T-helper 2 cell treated with Interferon-gamma antibody and Interleukin-4, amounts not matched to agents 100 ng/mL and 5 ng/mL, for 36 hours (primary cell): ENCODE results near the gene TRIM41. TPM values are rescaled to one million over a fixed set of nuclear protein-coding genes. Genes with fewer than 3 reads are reported as not detected.
"Not testable (repeated sequence)": the region's sequence is repeated elsewhere in the genome, so short reads cannot be mapped to it uniquely, and the experiment has no call there.

Experiments used
- intact Hi-C: fragments of 100-400 bp; cut with micrococcal nuclease; formaldehyde crosslinking; loops from one replicate; pipeline ENCODE4 v1.15.1; 2023
- total RNA-seq: library from RNA; stranded (reverse); gene quantifications from 2 replicates; pipeline ENCODE4 v1.2.3, GENCODE V29; 2022

The TRIM41 gene
- 34.6 and 38.5 TPM in 2 replicates for total RNA-seq

DNA sequence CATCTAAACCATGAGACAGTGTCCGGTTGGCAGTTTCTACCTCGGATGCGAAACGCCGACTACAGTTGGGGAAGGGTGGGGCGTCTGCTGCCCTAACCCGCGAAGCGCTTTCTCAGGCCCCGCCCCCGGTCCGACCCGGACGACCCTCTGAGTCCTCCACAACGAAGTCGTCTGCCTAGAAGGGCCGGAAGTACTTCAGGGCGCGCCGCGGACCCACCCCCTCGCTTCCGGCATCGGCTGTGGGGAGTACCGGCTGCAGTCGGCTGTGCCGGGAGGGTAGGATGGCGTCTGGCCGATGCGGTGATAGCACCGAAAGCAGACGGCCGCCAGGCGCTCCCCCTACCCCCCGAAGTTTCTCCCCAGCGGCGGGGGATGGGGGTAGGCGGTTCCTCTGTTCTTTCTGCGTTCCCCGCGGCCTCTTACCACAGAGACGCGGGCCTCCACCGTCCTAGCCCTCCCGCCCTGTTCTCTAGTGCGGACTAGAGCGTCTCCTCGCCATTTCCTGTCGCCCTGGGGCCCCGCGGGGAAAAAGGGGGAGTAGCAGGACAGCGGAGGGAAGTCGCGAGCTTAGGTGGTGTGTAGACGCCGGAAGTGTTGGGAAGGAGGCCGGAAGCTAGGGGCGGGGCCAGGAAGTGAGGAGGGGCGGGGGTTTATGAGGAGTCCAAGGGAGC, at the start of gene TRIM41:
TRIM41 (plus strand) TSS at position 224 of the 671 bp plus-strand sequence. CDS start 719 bp downstream, outside the sequence.
- intact Hi-C loops: loop anchor here (1.0 to 2.0 kb wide), 7 partner anchors 16 to 420 kb away; partner anchors contain the start of genes MGAT1, RACK1, TRIM52 and ZFP62

DNA sequence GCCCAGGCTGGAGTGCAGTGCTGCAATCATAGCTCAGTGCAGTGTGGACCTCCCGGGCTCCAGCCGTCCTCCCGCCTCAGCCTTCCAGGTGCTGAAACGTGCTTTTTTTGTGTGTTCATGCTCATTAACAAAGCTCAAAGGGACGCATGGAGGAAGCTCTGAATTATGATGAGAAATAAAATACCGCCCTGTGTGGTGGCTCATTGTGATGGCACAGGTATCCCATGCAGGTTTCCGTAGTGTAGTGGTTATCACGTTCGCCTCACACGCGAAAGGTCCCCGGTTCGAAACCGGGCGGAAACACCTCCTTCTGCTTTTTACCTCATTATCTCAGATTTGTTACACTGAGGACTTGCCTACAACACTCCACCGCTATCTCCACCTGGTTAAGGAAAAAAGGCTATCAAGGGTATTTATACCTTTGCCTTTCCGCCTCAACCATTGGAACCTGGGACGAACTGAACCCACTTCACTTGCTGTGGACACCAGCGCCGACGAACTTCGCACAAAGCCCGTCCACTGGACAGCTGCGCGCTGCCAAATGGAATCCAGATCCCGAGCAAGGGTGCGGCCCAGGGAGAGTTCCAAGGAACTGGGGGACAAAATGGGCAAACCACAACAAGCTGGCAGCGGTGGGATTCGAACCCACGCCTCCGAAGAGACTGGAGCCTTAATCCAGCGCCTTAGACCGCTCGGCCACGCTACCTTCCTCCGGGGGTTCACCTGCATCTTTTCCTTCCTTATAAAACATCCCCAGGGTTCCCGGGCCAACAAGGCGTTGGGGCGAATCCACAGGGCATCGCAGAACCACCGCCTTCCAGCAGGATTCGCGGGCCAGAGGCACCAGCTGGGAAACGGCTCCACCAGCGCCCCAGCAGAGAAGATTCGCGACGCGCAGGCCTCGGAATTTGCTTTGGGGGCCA, 49.4 kb upstream of the TRIM41 start:
- intact Hi-C loops: loop anchor here (1.0 to 2.0 kb wide), 4 partner anchors 11 to 44 kb away; no protein-coding TSS in a partner anchor

DNA sequence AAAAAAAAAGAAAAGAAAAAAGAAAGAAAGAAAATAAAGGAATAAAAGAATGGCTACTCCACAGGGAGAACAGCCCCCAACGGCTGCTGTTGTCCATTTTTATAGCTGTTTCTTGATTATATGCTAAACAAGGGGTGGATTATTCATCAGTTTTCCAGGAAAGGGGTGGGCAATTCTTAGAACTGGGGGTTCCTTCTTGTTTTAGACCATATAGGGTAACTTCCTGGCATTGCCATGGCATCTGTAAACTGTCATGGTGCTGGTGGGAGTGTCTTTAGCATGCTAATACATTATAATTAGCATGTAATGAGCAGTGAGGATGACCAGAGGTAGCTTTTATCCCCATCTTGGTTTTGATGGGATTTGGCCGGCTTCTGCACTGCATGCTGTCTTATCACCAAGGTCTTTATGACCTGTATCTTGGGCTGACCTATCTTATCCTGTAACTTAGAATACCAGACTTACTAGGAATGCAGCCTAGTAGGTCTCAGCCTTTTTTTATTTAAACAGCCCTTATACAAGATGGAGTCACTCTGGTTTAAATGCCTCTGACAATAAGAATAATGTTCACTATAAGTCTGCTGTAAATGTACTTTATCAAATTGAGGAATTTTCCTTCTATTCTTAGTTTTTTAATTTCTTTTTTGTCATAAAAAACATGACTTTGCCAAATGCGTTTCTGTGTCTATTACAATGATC, 46.7 kb upstream of the TRIM41 start:
- intact Hi-C loops: no loop called here

DNA sequence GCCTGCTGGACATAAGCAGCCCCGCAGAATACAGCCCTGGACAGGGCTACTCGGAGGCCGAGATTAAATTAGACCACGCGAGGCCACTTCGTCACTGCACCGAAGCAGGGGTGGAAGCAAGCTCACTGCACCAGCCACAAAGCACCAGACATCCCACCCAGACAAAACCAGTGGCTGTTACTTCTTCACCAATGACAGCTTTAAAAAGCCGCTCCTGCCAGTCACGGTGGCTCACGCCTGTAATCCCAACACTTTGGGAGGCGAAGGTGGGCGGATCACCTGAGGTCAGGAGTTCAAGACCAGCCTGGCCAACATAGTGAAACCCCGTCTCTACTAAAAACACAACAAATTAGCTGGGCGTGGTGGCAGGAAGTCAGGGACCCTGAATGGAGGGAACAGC, 45.5 kb upstream of the TRIM41 start:
- intact Hi-C loops: not testable (repeated sequence)

DNA sequence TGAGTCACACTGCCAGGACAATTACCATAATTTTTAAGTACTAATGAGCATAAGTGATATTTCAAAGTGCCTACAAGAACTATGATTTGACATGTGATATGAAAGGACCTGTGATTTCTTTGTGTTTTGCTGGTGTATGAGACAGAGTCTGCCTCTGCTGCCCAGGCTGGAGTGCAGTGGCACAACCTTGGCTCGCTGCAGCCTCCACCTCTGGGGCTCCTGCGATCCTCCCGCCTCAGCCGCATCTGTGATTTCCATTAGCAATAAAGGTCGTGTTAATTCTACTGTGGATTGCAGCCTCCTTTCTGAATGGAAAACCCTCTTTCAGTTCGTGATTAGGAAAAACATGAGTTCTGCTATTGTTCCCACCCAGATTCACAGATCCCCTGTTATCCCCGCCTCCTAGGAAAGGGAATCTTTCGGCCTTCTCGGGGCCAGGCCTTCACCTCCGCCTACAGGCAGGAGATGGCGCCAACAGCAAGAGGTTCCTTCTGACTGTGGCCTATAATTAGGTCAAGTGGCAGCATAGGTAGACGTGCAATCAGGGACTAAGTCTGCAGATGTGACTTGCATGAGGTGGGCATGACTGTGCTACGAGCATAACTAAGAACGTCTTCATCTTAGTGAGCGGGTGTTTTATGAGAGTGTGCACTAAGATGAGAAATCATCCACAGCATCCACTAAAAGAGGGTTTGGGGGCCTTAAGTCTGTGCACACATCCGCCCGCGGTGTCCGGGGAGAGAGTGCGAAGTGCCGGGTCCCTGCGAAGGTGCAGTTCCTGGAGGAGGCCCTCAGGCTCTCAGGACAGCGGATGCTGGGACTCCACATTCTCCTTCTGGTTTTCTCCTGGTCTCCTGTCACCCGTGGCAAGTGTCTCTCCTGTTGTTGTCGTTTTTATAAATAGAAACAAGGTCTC, 41.2 kb upstream of the TRIM41 start:
- intact Hi-C loops: loop anchor here (1.0 to 10.0 kb wide), 2 partner anchors 23 to 377 kb away; partner anchors contain the start of gene MGAT1

DNA sequence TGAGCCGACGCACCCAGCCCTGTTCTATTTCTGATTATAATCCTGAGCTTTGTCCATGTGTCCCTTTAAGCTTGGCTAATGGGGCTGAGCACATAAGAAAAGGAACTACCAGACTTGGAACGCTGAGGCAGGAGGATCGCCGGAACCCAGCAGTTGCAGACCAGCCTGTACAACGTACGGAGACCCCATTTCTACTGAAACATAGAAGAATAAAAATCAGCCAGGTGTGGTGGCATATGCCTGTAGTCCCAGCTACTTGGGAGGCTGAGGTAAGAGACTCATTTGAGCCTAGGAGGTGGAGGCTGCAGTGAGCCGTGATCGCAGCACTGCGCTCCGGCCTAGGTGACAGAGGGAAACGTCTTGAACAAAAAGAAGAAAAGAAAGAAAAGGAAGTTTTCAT, 40.4 kb upstream of the TRIM41 start:
- intact Hi-C loops: loop anchor here (1.0 to 10.0 kb wide), 2 partner anchors 23 to 378 kb away; partner anchors contain the start of gene MGAT1

DNA sequence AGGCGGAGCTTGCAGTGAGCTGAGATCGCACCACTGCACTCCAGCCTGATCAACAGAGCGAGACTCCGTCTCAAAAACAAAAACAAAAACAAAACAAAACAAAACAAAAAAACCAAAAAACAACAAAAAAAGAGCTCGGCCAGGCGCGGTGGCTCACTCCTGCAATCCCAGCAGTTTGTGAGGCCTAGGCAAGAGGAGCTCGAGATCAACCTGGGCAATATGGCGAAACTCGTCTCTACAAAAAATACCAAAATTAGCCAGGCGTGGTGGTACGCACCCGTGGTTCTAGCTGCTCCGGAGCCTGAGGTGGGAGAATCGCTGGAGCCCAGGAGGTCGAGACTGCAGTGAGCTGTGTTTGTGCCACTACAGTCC, 38.2 kb upstream of the TRIM41 start:
- intact Hi-C loops: loop anchor here (1.0 to 10.0 kb wide), 2 partner anchors 12 to 380 kb away; partner anchors contain the start of gene MGAT1

DNA sequence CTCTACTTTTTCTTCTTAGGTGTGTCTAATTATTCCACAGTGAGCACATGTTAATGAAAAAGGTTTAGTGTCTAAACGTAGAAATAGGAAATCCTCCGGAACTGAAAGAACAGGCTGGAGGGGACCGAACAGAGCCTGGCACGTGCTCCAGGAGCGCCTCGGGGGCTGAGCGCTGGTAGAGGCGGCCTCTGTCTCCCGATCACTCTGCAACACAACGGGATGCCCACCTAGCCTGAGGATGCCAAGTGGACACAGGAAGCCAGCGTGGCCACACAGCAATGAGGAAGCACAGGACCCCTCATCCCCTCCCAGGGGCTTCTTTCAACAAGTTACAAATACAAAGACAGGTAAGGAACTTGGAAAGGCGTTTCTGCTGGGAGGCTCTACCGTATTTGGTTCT, 37.5 kb upstream of the TRIM41 start:
- intact Hi-C loops: loop anchor here (10.0 kb wide), 1 partner anchor 381 kb away; the partner anchor contains the start of gene MGAT1

DNA sequence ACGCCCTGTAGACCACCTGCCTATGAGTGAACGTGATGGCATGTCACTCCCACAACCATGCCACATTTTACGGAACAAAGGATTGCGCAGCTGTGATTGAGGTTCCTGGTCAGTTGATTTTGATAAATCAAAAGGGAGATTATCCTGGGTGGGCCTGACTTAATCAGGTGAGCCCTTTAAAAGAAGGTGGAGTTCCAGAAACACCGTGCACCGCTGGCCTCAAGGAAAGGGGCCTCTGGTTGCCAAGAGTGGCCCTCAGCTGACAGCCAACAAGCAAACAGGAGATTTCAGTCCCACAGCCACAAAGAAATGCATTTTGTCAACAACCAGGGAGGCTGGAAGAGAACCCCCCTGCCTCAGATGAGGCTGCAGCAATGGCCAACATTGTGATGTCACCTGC, 37.1 kb upstream of the TRIM41 start:
- intact Hi-C loops: loop anchor here (10.0 kb wide), 1 partner anchor 381 kb away; the partner anchor contains the start of gene MGAT1

DNA sequence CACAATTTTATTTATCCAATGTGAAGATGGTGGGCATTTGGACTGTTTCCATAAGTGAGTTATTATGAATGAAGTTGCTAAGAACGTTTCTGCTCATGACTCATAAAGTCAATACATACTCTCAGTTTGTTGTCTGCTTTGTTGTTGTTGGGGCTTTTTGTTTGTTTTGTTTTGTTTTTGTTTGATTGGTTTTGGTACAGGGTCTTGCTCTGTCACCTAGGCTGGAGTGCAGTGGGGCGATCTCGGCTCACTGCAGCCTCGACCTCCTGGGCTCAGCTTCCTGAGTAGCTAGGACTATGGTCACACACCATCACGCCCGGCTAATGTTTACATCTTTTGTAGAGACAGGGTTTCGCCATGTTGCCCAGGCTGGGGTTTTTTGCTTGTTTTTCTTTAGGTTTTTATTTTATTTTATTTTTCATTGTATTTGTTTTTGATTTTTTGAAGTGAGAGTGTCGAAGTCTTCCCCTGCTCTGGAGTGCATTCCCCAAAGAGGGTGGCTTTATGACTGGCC, 36.0 kb upstream of the TRIM41 start:
- intact Hi-C loops: loop anchor here (10.0 kb wide), 1 partner anchor 382 kb away; the partner anchor contains the start of gene MGAT1

DNA sequence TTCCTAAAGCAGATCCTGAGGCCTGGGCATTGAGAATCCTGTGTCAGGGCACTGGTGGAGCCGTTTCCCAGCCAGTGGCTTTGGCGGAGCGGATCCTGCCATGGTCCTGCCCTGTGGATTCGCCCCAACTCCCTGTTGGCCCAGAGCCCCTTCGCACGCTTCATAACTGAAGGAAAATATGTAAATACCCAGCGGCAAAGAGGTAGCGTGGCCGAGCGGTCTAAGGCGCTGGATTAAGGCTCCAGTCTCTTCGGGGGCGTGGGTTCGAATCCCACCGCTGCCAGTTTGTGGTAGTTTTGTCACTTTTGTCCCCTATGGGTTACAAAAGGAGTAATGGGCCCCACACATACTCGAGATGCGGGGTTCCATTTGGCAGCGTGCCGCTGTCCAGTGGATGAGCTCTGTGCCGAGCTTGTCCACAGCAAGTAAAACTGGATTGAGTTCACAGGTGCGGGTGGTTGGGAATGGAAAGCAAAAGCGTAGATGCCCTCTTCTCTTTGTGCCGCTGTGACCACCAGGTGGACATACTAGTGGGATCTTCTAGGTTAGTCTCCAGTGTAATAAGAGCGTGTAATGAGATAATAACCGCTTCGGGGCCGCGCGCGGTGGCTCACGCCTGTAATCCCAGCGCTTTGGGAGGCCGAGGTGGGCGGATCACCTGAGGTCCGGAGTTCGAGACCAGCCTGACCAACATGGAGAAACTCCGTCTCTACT, 35.4 kb upstream of the TRIM41 start:
- intact Hi-C loops: loop anchor here (2.0 to 10.0 kb wide), 3 partner anchors 15 to 383 kb away; partner anchors contain the start of genes MGAT1 and ZFP62

DNA sequence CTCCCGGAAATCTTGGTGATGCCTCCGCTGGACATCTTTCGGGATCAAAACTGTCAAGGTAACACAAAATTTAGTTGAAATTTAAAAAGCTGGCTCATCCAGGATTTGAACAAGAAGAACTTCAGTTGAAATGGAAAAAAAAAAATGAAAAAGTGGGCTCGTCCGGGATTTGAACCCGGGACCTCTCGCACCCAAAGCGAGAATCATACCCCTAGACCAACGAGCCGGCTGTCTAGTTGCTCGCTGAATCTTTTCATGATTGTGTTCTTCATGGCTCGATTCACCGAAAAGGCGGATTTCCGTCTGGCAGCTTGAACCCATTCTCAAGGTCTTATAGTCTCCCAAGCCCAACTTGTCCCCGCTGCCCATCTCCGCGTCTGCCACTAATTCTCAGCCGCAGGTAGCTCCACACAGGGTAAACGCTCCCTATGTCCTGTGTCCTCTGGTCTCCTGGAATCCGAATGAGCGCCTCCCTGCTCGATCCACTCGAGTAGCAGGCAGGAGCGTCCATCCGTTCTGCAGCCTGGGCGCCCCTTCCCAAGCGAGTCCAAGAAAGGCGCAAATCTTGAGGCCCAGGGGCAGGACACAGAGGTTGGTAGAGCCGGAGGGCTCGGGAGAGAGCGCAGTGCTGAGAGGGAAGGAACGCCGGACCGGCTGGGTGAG, 34.2 kb upstream of the TRIM41 start:
- intact Hi-C loops: loop anchor here (2.0 to 10.0 kb wide), 3 partner anchors 16 to 384 kb away; partner anchors contain the start of genes MGAT1 and ZFP62

DNA sequence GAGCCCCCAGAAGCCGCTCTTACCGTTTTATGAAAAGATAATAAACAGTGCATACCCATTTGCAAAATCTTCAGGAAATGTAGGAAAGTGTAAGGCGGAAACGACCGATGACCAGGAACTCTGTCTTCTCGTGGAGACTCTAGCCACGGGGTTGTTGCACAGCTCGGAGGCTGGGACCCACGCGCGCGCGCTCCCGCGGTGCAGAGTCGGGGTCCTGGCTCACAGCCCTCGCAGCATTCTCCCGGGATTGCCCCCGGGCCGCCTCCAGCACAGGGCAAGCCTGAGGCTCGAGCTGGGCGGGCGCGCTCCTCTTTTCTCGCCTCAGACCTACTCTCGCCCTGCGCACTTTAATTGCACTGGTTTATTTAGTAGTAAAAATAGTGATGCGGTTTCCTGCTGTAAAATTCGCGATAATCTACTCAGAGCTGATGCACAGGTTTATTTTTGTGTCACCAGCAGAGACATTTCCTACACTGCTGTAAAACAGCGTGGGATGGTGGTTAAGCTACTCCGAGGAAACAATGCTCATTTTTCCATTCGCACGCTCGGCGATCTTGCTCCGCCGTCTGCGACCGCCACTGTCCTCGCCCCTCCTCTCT, 33.6 kb upstream of the TRIM41 start:
- intact Hi-C loops: loop anchor here (2.0 to 10.0 kb wide), 3 partner anchors 17 to 385 kb away; partner anchors contain the start of genes MGAT1 and ZFP62

DNA sequence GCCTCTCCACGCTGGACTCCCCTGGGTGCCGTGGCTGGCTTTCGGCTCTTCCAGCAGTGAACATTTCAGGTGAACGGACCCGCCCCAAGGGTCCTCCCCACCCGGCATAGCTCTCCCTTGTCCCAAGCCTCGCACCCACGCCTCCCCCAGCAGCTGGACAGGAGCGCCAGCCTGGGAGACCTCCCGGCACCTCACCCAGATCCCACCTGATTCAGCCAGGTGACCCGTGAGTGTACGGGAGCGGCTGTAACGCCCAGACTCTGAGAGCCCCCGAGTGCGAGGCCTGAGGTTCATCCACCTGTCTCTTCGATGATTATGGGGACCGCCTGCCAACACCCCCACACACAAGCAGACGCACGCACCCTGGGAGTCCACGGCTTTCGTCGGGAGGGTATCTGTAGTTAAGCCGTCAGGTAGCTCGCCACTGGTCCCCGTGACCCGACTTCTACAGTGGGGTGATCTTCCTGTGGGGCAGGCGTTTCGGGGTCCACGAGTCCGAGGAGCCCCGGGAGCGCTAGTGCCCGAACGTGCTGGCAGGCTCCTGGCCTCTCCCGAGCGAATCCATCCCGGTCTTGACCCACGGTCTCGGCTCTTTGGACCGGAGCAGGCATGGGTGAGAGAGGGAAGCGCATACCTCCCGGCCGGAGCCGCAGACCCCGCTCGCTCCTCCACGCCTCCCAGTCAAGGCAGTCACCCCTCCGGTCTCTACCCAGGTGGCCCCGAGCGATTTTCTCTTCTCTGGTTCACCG, 32.9 kb upstream of the TRIM41 start:
- intact Hi-C loops: loop anchor here (2.0 to 10.0 kb wide), 4 partner anchors 17 to 385 kb away; partner anchors contain the start of genes MGAT1 and ZFP62

DNA sequence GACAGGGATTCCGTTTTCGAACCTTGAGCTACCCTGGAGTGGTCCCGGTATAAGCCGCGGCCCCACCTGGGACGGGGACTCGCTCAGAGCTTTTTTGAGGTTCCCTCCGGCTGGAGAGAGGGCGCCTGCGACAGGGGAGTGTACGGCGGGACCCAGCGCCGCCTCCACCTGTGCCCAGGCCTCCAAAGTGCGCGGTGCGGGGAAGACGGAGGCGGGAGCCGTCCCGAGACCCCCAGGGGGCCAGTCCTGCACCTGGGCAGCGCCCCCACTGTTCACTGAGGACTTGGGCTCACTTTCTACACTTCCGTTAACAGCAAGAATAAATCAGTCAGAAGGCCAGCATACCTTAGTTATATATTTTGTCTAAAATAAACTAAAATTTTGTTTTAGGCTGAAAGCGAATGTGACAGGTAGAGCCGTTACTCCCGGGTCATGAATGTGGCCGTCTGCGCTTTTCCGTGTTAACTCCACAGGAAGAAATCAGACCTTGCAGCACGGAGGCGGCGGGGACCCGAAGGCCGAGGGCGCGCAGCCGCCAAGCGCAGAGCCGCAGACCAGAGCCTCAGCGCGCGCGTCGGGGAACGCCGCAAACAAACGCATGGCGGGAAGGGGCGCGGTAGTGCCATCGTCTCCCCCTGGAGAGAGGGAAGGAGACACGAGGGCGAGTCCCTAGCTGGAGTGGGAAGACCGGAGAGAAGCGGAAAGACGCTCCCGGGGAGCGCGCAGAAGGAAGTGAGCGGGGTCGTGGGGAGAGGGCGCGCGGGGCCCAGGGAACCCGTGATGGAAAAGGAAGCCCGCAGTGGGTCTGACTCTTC, 32.2 kb upstream of the TRIM41 start:
- intact Hi-C loops: loop anchor here (1.0 to 2.0 kb wide), 6 partner anchors 16 to 70 kb away; partner anchors contain the start of gene TRIM52
